ENCODE measurements around the gene CALML4.
"Not testable (repeated sequence)": the region's sequence is repeated elsewhere in the genome, so short reads cannot be mapped to it uniquely, and the experiment has no call there.

GRCh38 chr15:68221530-68222431 is 16.6 kb upstream of the CALML4 start:
- TF ChIP-seq, protein P1, sequence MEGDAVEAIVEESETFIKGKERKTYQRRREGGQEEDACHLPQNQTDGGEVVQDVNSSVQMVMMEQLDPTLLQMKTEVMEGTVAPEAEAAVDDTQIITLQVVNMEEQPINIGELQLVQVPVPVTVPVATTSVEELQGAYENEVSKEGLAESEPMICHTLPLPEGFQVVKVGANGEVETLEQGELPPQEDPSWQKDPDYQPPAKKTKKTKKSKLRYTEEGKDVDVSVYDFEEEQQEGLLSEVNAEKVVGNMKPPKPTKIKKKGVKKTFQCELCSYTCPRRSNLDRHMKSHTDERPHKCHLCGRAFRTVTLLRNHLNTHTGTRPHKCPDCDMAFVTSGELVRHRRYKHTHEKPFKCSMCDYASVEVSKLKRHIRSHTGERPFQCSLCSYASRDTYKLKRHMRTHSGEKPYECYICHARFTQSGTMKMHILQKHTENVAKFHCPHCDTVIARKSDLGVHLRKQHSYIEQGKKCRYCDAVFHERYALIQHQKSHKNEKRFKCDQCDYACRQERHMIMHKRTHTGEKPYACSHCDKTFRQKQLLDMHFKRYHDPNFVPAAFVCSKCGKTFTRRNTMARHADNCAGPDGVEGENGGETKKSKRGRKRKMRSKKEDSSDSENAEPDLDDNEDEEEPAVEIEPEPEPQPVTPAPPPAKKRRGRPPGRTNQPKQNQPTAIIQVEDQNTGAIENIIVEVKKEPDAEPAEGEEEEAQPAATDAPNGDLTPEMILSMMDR (conservative IDR thresholded peaks at IDR 0.05 in 1 of 2, IDR thresholded peaks at IDR 0.05 in 1 of 2; ENCODE audit: extremely low read depth in 1 of 2, insufficient read depth in 1 of 2, low read depth in 1 of 2, low read length in 2 of 2) = not testable (repeated sequence)
- not testable (repeated sequence) for TF ChIP-seq EZH2 (IDR thresholded peaks at IDR 0.05; ENCODE audit: borderline replicate concordance, low read length)
